Caki2 (cell line): ENCODE data around the gene ENKUR. TPM values are rescaled to one million over a fixed set of nuclear protein-coding genes. Genes with fewer than 3 reads are reported as not detected.
"Not testable (repeated sequence)": the region's sequence is repeated elsewhere in the genome, so short reads cannot be mapped to it uniquely, and the experiment has no call there.

Source experiments
- DNase-seq: peaks from one replicate; pipeline ENCODE4 v3.0.0-alpha.2; 2015; ENCODE audit warnings: low read depth
- in situ Hi-C: cut with HindIII; loops from 2 replicates; pipeline ENCODE4 v1.10.0; 2016; ENCODE audit warnings: low sequenced_read_pairs, low pct_unique_long_range_greater_than_20kb, mixed read lengths
- total RNA-seq: library from RNA; depleted of rRNA; stranded (reverse); fragments of >200 nt; shearing (Covaris generic); gene quantifications from 2 replicates; pipeline ENCODE4 v1.2.3, GENCODE V29; 2014; ENCODE audit warnings: low replicate concordance

The ENKUR gene
- total RNA-seq, 1 experiment from 2014 or later, result 0.07 TPM

- no peak for DNase-seq
- in situ Hi-C loops, result no loop called here
Measured at GRCh38 chr10:25029519-25029918, 13.6 kb upstream of the ENKUR start.

GRCh38 chr10:25028711-25029110, 12.8 kb upstream of the ENKUR start:
- no peak for DNase-seq
- in situ Hi-C loops, result no loop called here

GRCh38 chr10:25026463-25026862, 10.5 kb upstream of the ENKUR start:
- in situ Hi-C loops, result no loop called here
- peak; percentile 21 for DNase-seq

GRCh38 chr10:25024528-25024927, 8.6 kb upstream of the ENKUR start:
- in situ Hi-C loops, result no loop called here
- DNase-seq, result no peak

DNA sequence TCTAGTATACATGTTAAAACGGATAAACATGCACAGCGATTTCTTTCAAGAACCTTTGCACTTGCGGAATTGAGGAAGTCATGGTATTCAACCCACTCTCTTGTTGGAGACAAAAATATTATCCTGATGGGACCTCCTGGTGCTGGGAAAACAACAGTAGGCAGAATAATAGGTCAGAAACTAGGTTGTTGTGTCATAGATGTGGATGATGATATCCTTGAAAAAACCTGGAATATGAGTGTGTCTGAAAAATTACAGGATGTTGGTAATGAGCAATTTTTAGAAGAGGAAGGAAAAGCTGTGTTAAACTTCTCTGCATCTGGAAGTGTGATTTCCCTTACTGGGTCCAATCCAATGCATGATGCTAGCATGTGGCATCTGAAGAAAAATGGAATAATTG, 7.3 kb upstream of the ENKUR start:
- no peak for DNase-seq
- in situ Hi-C loops, result no loop called here

DNA sequence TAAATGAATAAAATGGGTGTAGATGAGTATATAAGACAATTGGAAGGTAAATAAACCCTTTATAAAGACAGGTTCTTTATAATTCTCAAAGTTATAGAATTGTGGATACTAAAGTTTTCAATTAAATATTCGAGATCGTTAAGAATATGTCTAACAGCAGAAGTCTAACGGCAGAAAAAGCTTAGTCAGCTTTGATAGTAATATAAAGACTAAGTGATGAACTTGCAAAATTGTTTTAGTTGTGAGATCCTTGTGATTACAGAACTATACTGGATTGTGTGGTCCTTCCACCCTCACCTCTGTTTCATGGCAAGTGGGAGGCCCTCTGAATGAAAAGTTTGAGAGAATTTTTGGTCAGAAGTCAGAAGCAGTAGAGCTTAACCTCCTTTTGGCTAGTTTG, 2.7 kb upstream of the ENKUR start:
- DNase-seq, result no peak
- in situ Hi-C loops, result loop anchor here (5.0 kb wide), 1 partner anchor 49 kb away; no protein-coding TSS in a partner anchor

- no peak for DNase-seq
- in situ Hi-C loops, result loop anchor here (5.0 kb wide), 1 partner anchor 50 kb away; no protein-coding TSS in a partner anchor
Measured at GRCh38 chr10:25017661-25018060, 1.7 kb upstream of the ENKUR start.

- in situ Hi-C loops, result loop anchor here (5.0 kb wide), 1 partner anchor 50 kb away; no protein-coding TSS in a partner anchor
- no peak for DNase-seq
Measured at GRCh38 chr10:25017154-25017590, 1.2 kb upstream of the ENKUR start.

GRCh38 chr10:25016376-25017153, 607 bp upstream of the ENKUR start, which contains the start of gene THNSL1:
TSS of gene THNSL1 (plus strand) at chr10:25016612. CDS start at chr10:25023224, 6,612 bp downstream.
- peak; percentile 100 for DNase-seq
- in situ Hi-C loops, result loop anchor here (5.0 kb wide), 1 partner anchor 51 kb away; no protein-coding TSS in a partner anchor

- in situ Hi-C loops, result no loop called here
- DNase-seq, result no peak
Measured at GRCh38 chr10:25014579-25014978, 1.4 kb downstream of the ENKUR start.

DNA sequence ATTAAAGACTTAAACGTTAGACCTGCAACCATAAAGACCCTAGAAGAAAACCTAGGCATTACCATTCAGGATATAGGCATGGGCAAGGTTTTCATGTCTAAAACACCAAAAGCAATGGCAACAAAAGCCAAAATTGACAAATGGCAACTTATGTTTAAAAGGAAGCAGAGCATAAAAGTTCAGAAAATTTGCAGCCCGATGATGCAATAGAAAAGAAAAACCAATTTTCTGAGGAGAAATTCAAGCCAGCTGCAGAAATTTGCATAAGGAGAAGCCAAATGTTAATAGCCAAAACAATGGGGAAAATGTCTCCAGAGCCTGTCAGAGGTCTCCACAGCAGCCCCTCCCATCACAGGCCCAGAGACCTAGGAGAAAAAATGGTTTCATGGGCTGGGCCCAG, 4.4 kb downstream of the ENKUR start:
- DNase-seq, in situ Hi-C loops: not testable (repeated sequence)

DNA sequence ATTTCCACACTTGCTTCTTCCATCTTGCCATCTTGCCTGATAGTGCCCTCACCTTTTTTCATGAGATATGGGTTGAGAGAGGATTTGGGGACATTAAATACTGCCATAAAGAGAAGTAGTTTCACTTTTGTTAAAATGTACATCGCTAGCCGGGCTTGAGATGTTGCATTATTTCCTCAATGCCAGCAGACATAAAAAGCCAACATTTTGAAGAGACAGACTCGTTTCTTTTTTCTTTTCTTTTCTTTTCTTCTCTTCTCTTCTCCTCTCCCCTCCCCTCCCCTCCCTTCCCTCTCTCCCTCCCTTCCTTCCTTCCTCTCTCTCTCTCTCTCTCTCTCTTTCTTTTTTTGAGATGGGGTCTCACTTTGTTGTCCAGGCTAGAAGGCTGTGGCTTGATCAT, 17.9 kb downstream of the ENKUR start:
- in situ Hi-C loops, result no loop called here
- DNase-seq, result no peak

DNA sequence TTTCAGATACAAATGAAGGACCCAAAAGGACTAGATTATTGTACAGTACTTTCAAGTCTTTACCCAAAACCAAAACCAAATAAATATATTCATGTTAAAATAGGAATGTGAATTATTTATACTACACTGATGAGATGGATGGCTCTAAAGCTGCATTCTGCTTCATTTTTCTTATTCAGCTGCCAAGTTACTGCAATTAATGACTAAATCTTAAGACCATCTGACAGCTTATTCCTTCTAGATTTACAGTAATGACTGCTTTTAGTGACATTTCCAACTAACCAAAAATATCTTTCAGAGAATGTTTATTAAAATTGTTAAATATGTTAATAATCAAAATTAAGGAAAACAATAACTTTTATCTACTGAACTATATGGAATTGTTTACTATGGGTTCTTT, 20.9 kb downstream of the ENKUR start:
- in situ Hi-C loops, result no loop called here
- no peak for DNase-seq

DNA sequence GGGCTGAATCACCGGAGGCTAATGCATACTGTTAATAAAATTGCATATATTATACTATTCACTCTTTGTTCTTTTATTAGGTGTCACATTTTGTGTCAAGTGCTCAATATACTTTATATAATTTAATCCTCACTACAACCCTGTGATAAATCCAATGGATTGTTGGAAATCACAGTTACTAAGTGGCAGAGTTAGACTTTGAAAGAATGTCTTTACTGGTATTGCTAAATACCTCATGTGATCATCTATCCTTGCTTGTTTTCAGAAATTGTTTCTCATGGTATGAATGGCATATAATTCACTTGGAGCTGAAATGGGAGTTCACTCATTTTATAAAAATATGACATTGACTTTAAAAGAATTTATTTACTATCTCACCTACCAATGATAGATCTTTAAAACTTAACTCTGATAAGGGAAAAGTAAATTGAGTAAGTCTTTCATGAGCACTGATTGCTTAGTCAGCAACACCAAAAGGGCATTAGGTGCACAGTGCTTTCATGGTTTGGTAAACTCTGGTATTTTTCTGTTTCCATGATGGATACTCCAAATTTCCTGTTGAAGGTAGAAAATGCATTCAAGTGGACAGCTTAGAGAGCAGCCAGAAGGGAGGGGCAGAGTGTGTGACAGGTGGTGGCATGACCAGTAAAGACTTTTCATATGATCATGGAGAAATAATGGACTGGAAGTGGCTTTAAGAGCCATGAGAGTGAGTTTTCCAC, 22.6 kb downstream of the ENKUR start:
- DNase-seq, result peak; percentile 56
- in situ Hi-C loops, result no loop called here

GRCh38 chr10:24992512-24993133, 23.3 kb downstream of the ENKUR start:
- peak; percentile 7 for DNase-seq
- in situ Hi-C loops, result no loop called here

- in situ Hi-C loops, result no loop called here
- DNase-seq, result no peak
Measured at GRCh38 chr10:24991298-24991697, 24.7 kb downstream of the ENKUR start.

GRCh38 chr10:24989867-24990266, 26.1 kb downstream of the ENKUR start:
- in situ Hi-C loops, result no loop called here

DNA sequence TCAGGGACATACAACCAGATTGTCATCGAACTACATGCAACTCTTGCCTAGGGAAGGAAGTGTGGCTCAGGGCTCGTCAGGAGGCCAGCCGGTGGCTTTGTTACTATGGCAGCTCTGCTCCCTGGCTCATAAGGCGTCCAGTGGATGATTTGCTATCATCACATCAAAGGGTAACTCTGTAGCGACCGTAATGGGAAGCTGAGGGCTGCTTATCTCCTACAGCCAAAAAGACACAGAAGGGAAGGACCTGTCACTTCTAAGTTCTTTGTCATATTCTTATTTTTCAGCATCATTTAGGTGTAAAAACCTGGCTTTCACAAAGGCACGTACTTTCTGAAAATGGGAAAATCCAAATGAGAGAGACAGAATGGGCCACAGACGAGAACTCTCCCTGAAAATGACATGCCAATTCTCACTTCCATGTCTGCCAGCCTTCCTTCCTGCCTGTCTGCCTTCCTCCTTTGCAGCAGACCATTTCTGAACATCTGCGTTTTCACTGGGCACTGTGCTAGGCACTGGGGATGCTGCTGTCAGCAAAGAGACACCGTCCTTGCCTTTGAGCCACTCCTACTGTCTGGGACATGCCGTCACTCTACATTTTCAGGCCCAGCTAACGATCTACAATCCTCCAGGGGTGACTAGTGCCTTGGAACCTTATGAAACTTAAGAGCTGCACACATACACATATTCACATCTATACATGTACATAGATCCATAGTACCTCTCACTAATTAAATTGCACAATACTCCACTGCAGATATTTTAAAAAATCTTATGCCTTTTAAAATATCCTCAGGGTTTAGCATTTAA, 26.9 kb downstream of the ENKUR start:
- no peak for DNase-seq
- in situ Hi-C loops, result no loop called here

More at GRCh38 chr10:24989867-24990266, 26.1 kb downstream of the ENKUR start:
- DNase-seq, result no peak
